ENCODE data around the gene PRR7. TPM values are rescaled to one million over a fixed set of nuclear protein-coding genes. Genes with fewer than 3 reads are reported as not detected.
"Not testable (repeated sequence)": the region's sequence is repeated elsewhere in the genome, so short reads cannot be mapped to it uniquely, and the experiment has no call there.

PRR7 gene
- total RNA-seq, 1 experiment from 2014 or later, result 4.7 TPM

- H3K4me3 ChIP-seq (ENCODE audit: low read depth, low read length), result no peak overlapping the region
- Mint-ChIP-seq H3K4me1 (ENCODE audit: low read depth, unreplicated experiment) (no peaks in the 10 kb centered on the region), H3K27me3 (ENCODE audit: insufficient read depth, unreplicated experiment) (no peaks in the 10 kb centered on the region), H3K4me3 (ENCODE audit: unreplicated experiment) (no peak overlapping the region), H3K27ac (ENCODE audit: unreplicated experiment) (no peak overlapping the region), H3K36me3 (ENCODE audit: insufficient read depth, unreplicated experiment) (peaks cover 3% of the 10 kb centered on the region), H3K9me3 (ENCODE audit: unreplicated experiment) (no peaks in the 10 kb centered on the region)
- TF ChIP-seq, protein P1, sequence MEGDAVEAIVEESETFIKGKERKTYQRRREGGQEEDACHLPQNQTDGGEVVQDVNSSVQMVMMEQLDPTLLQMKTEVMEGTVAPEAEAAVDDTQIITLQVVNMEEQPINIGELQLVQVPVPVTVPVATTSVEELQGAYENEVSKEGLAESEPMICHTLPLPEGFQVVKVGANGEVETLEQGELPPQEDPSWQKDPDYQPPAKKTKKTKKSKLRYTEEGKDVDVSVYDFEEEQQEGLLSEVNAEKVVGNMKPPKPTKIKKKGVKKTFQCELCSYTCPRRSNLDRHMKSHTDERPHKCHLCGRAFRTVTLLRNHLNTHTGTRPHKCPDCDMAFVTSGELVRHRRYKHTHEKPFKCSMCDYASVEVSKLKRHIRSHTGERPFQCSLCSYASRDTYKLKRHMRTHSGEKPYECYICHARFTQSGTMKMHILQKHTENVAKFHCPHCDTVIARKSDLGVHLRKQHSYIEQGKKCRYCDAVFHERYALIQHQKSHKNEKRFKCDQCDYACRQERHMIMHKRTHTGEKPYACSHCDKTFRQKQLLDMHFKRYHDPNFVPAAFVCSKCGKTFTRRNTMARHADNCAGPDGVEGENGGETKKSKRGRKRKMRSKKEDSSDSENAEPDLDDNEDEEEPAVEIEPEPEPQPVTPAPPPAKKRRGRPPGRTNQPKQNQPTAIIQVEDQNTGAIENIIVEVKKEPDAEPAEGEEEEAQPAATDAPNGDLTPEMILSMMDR (IDR thresholded peaks at IDR 0.05; ENCODE audit: insufficient read depth in 1 of 2, low read depth in 1 of 2, low read length in 1 of 2, severe bottlenecking in 1 of 2, unreplicated experiment in 1 of 2), result no peak
- ChIA-PET CTCF (interaction anchor here (1.5 to 2.0 kb wide), 2 partner anchors 11 to 41 kb away, joined by 3 to 15 read pairs; no protein-coding TSS in a partner anchor), POLR2A (no interaction called here)
- no peak for DNase-seq
- intact Hi-C loops (cut with micrococcal nuclease; ENCODE audit: unreplicated experiment), result no loop called here
- BruUV-seq (replicated peaks), result no TSS peak
- no peaks in the 10 kb centered on the region for H3K4me1 ChIP-seq
- H3K27me3 ChIP-seq (replicated peaks; ENCODE audit: control insufficient read depth, insufficient read depth, low read length), result no peaks in the 10 kb centered on the region
- H3K9me3 ChIP-seq, result no peaks in the 10 kb centered on the region
- H3K36me3 ChIP-seq (ENCODE audit: control insufficient read depth, insufficient read depth, low read length), result no peaks in the 10 kb centered on the region
Measured at GRCh38 chr5:177414481-177414880, 32.1 kb upstream of the PRR7 start.

DNA sequence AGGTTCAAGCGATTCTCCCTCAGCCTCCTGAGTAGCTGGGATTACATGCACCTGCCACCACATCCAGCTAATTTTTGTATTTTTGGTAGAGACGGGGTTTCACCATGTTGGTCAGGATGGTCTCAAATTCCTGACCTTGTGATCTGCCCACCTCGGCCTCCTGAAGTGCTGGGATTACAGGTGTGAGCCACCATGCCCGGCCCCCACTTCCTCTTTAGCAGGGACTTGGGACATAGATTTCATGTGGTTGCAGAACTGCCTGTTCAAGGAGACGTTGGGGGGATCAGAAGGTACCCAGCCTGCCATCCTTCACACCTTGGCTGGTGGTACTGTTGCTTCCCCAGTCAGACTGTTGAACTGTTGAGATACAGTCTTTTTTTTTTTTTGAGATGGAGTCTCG is 29.5 kb upstream of the PRR7 start:
- H3K27me3 Mint-ChIP-seq (ENCODE audit: insufficient read depth, unreplicated experiment); H3K4me3 ChIP-seq (ENCODE audit: low read depth, low read length); H3K27ac Mint-ChIP-seq (ENCODE audit: unreplicated experiment); POLR2A ChIA-PET; H3K9me3 Mint-ChIP-seq (ENCODE audit: unreplicated experiment); DNase-seq; H3K4me1 ChIP-seq; H3K4me1 Mint-ChIP-seq (ENCODE audit: low read depth, unreplicated experiment); H3K36me3 ChIP-seq (ENCODE audit: control insufficient read depth, insufficient read depth, low read length); intact Hi-C loops (cut with micrococcal nuclease; ENCODE audit: unreplicated experiment); H3K9me3 ChIP-seq; H3K36me3 Mint-ChIP-seq (ENCODE audit: insufficient read depth, unreplicated experiment); H3K4me3 Mint-ChIP-seq (ENCODE audit: unreplicated experiment); BruUV-seq (replicated peaks); H3K27me3 ChIP-seq (replicated peaks; ENCODE audit: control insufficient read depth, insufficient read depth, low read length): not testable (repeated sequence)
- CTCF ChIA-PET, result interaction anchor here (0.6 to 1.4 kb wide), 4 partner anchors 9 to 31 kb away, joined by 3 to 10 read pairs (median 6); partner anchors contain the start of gene GRK6

DNA sequence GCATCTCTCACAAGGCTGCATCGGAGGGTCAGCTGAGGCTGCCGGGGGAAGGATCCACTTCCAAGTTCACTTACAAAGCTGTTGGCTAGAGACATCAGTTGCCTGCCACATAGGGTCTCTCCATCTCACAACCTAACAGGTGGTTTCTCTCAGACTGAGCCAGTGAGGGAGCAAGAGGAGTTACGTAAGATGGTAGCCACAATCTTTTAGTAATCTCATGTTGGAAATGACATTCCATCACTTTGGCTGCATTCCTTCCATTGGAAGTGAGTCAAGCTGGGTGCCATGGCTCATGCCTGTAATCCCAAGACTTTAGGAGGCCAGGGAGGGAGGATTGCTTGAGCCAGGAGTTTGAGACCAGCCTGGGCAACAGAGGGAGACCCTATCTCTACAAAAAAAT is 27.6 kb upstream of the PRR7 start:
- Mint-ChIP-seq H3K9me3 (ENCODE audit: unreplicated experiment) (no peaks in the 10 kb centered on the region), H3K4me1 (ENCODE audit: low read depth, unreplicated experiment) (no peaks in the 10 kb centered on the region), H3K27ac (ENCODE audit: unreplicated experiment) (no peak overlapping the region), H3K4me3 (ENCODE audit: unreplicated experiment) (no peak overlapping the region), H3K27me3 (ENCODE audit: insufficient read depth, unreplicated experiment) (no peaks in the 10 kb centered on the region), H3K36me3 (ENCODE audit: insufficient read depth, unreplicated experiment) (no peaks in the 10 kb centered on the region)
- H3K4me1 ChIP-seq, result no peaks in the 10 kb centered on the region
- TF ChIP-seq, protein P1 (IDR thresholded peaks at IDR 0.05; ENCODE audit: insufficient read depth in 1 of 2, low read depth in 1 of 2, low read length in 1 of 2, severe bottlenecking in 1 of 2, unreplicated experiment in 1 of 2), result no peak
- no peaks in the 10 kb centered on the region for H3K9me3 ChIP-seq
- no peaks in the 10 kb centered on the region for H3K36me3 ChIP-seq (ENCODE audit: control insufficient read depth, insufficient read depth, low read length)
- H3K4me3 ChIP-seq (ENCODE audit: low read depth, low read length), result no peak overlapping the region
- no TSS peak for BruUV-seq (replicated peaks)
- ChIA-PET CTCF (interaction anchor here (1.2 kb wide), 1 partner anchor 15 kb away, joined by 6 read pairs; no protein-coding TSS in a partner anchor), POLR2A (no interaction called here)
- DNase-seq, result no peak
- intact Hi-C loops (cut with micrococcal nuclease; ENCODE audit: unreplicated experiment), result no loop called here
- no peaks in the 10 kb centered on the region for H3K27me3 ChIP-seq (replicated peaks; ENCODE audit: control insufficient read depth, insufficient read depth, low read length)

DNA sequence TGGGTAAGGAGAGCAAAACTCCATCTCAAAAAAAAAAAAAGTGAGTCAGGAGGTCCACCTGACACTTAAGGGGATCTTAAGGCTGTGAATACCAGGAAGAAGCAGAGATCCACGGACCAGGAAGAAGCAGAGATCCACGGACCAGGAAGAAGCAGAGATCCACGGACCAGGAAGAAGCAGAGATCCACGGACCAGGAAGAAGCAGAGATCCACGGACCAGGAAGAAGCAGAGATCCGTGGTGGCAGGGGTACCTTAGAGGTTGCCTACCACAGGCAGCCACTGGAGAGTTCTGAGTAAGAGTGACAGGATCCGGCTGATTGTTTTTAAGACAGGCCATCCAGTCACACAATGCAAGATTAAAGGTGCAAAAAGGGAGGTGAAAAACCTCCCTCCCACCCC is 26.1 kb upstream of the PRR7 start:
- POLR2A ChIA-PET; intact Hi-C loops (cut with micrococcal nuclease; ENCODE audit: unreplicated experiment); H3K9me3 ChIP-seq; H3K4me3 Mint-ChIP-seq (ENCODE audit: unreplicated experiment); H3K27me3 Mint-ChIP-seq (ENCODE audit: insufficient read depth, unreplicated experiment); H3K9me3 Mint-ChIP-seq (ENCODE audit: unreplicated experiment); DNase-seq; H3K4me1 ChIP-seq; H3K27me3 ChIP-seq (replicated peaks; ENCODE audit: control insufficient read depth, insufficient read depth, low read length); CTCF ChIA-PET; H3K36me3 ChIP-seq (ENCODE audit: control insufficient read depth, insufficient read depth, low read length); H3K36me3 Mint-ChIP-seq (ENCODE audit: insufficient read depth, unreplicated experiment); H3K4me3 ChIP-seq (ENCODE audit: low read depth, low read length); H3K27ac Mint-ChIP-seq (ENCODE audit: unreplicated experiment); H3K4me1 Mint-ChIP-seq (ENCODE audit: low read depth, unreplicated experiment); BruUV-seq (replicated peaks): not testable (repeated sequence)
